ENCODE measurements around the gene PROB1.

DNA sequence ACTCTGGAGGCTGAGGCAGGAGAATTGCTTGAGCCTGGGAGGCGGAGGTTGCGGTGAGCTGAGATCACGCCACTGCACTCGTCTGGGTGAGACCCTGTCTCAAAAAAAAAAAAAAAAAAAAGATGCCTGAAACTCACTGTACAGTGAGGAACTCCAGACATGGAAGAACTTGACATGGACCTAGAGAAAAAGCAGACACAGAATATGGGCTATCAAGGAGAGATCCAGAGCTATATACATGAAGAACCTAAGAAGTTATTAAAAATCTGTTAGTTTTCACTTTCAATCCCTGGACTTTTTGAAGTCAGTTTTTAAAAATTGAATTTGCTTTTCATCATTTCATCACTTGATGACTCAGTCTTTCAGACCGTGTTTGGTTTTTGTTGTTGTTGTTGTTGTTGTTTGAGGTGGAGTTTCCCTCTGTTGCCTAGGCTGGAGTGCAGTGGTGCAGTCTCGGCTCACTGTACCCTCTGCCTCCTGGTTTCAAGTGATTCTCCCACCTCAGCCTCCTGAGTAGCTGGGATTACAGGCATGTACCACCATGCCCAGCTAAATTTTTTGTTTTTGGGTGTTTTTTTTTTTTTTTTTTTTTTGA is 33.0 kb downstream of the PROB1 start:
- TF ChIP-seq REST (IDR thresholded peaks at IDR 0.05; ENCODE audit: low read depth) (no peak), RAD21 (IDR thresholded peaks at IDR 0.05; ENCODE audit: low read depth) (no peak), ZBTB7A (IDR thresholded peaks at IDR 0.05; ENCODE audit: low read depth) (no peak), NFIC (IDR thresholded peaks at IDR 0.05) (no peak), YY1 (IDR thresholded peaks at IDR 0.05; ENCODE audit: low read depth) (no peak), TEAD4 (IDR thresholded peaks at IDR 0.05) (no peak), MAX (IDR thresholded peaks at IDR 0.05) (no peak), EGR1 (IDR thresholded peaks at IDR 0.05) (no peak), TCF12 (IDR thresholded peaks at IDR 0.05; ENCODE audit: low read depth) (no peak), EP300 (IDR thresholded peaks at IDR 0.05; ENCODE audit: borderline replicate concordance) (no peak), TAF1 (IDR thresholded peaks at IDR 0.05; ENCODE audit: low read depth) (no peak), FOXM1 (IDR thresholded peaks at IDR 0.05; ENCODE audit: borderline replicate concordance, low read depth) (no peak), CEBPB (IDR thresholded peaks at IDR 0.05) (no peak)
